ENCODE measurements around the gene RIC1.
"Not testable (repeated sequence)": the region's sequence is repeated elsewhere in the genome, so short reads cannot be mapped to it uniquely, and the experiment has no call there.

RIC1 gene

GRCh38 chr9:5721279-5722087 lies 92.6 kb downstream of the RIC1 start:
- no peak for DNase-seq (ENCODE audit: low read depth in 2 of 2)

- DNase-seq (ENCODE audit: low read depth in 2 of 2) = not testable (repeated sequence)
Measured at GRCh38 chr9:5722679-5723078, 93.8 kb downstream of the RIC1 start.

GRCh38 chr9:5735072-5735471 lies 106.2 kb downstream of the RIC1 start:
- no peak for DNase-seq (ENCODE audit: low read depth in 2 of 2)

- DNase-seq (ENCODE audit: low read depth in 2 of 2) = no peak
Measured at GRCh38 chr9:5736563-5737346, 107.8 kb downstream of the RIC1 start.

GRCh38 chr9:5743109-5743508 lies 114.2 kb downstream of the RIC1 start:
- no peak for DNase-seq (ENCODE audit: low read depth in 2 of 2)

GRCh38 chr9:5748438-5748837 lies 119.5 kb downstream of the RIC1 start:
- no peak for DNase-seq (ENCODE audit: low read depth in 2 of 2)

GRCh38 chr9:5749306-5749705 lies 120.4 kb downstream of the RIC1 start:
- DNase-seq (ENCODE audit: low read depth in 2 of 2) = no peak

- DNase-seq (ENCODE audit: low read depth in 2 of 2) = no peak
Measured at GRCh38 chr9:5750569-5750968, 121.7 kb downstream of the RIC1 start.

- no peak for DNase-seq (ENCODE audit: low read depth in 2 of 2)
Measured at GRCh38 chr9:5756633-5757032, 127.7 kb downstream of the RIC1 start.

GRCh38 chr9:5760338-5760737 lies 131.4 kb downstream of the RIC1 start:
- DNase-seq (ENCODE audit: low read depth in 2 of 2) = no peak

- no peak for DNase-seq (ENCODE audit: low read depth in 2 of 2)
Measured at GRCh38 chr9:5762421-5762820, 133.5 kb downstream of the RIC1 start.

GRCh38 chr9:5764130-5764868 lies 135.4 kb downstream of the RIC1 start:
- no peak for DNase-seq (ENCODE audit: low read depth in 2 of 2)

- no peak for DNase-seq (ENCODE audit: low read depth in 2 of 2)
Measured at GRCh38 chr9:5767968-5768932, 139.3 kb downstream of the RIC1 start.

GRCh38 chr9:5773324-5773999 lies 144.6 kb downstream of the RIC1 start:
- no peak for DNase-seq (ENCODE audit: low read depth in 2 of 2)

- DNase-seq (ENCODE audit: low read depth in 2 of 2) = no peak
Measured at GRCh38 chr9:5778805-5779204, 149.9 kb downstream of the RIC1 start.

- DNase-seq (ENCODE audit: low read depth in 2 of 2) = not testable (repeated sequence)
Measured at GRCh38 chr9:5779705-5780218, 150.9 kb downstream of the RIC1 start.

- not testable (repeated sequence) for DNase-seq (ENCODE audit: low read depth in 2 of 2)
Measured at GRCh38 chr9:5783420-5783819, 154.5 kb downstream of the RIC1 start.

- no peak for DNase-seq (ENCODE audit: low read depth in 2 of 2)
Measured at GRCh38 chr9:5783982-5784381, 155.1 kb downstream of the RIC1 start.

GRCh38 chr9:5784526-5785315 lies 155.8 kb downstream of the RIC1 start:
- no peak for DNase-seq (ENCODE audit: low read depth in 2 of 2)

Measured in stimulated activated CD8-positive, alpha-beta memory T cell treated with anti-CD3 and anti-CD28 coated beads, Interleukin-2, amount 100 ng/mL, for 48 hours (primary cell).